ENCODE data around the gene AVPR2. TPM values are rescaled to one million over a fixed set of nuclear protein-coding genes. Genes with fewer than 3 reads are reported as not detected.

AVPR2 gene
- total and polyA plus RNA-seq, 2 donors (not counting 1 experiment from before 2014, with no cell fraction given), result not detected

GRCh38 chrX:153947009-153947769 lies 42.7 kb downstream of the AVPR2 start:
- Histone ChIP-seq H2AFZ (ENCODE audit: low read length) (no peak overlapping the region), H3K4me2 (ENCODE audit: extremely low read depth, insufficient read depth, low read length) (no peak overlapping the region), H4K20me1 (ENCODE audit: control insufficient read depth, extremely low read depth, insufficient read depth, low read length) (no peaks in the 10 kb centered on the region), H3K27ac (ENCODE audit: insufficient read depth, low read length) (no peak overlapping the region), H3K36me3 (ENCODE audit: control insufficient read depth, insufficient read depth, low read length) (peaks cover 15% of the 10 kb centered on the region), H3K27me3 (ENCODE audit: control insufficient read depth, insufficient read depth, low read length) (no peaks in the 10 kb centered on the region), H3K79me2 (ENCODE audit: control insufficient read depth, insufficient read depth, low read length) (no peaks in the 10 kb centered on the region), H3K4me1 (ENCODE audit: control insufficient read depth, extremely low read depth, insufficient read depth, low read length) (no peaks in the 10 kb centered on the region), H3K4me3 (replicated peaks in 1 of 4; ENCODE audit: control extremely low read depth in 1 of 4, insufficient read depth in 1 of 4, low read depth in 3 of 4, low read length in 4 of 4) (no peak overlapping the region), H3K9me3 (ENCODE audit: control insufficient read depth, insufficient read depth, low read depth, low read length) (no peaks in the 10 kb centered on the region), H3K9ac (ENCODE audit: insufficient read depth, low read length) (no peak overlapping the region)
- peak; percentile 63 to 84 for TF ChIP-seq CTCF (conservative IDR thresholded peaks at IDR 0.05 in 1 of 2, IDR thresholded peaks at IDR 0.05 in 1 of 2; ENCODE audit: low read depth in 1 of 2, low read length in 2 of 2)
- no peak for TF ChIP-seq EZH2 (IDR thresholded peaks at IDR 0.05; ENCODE audit: low read length, missing control alignments)
- peak; percentile 62 to 80 for DNase-seq (ENCODE audit: low read depth in 2 of 2)

GRCh38 chrX:153948002-153948466 lies 43.6 kb downstream of the AVPR2 start:
- H3K27ac ChIP-seq (ENCODE audit: insufficient read depth, low read length), result no peak overlapping the region

More at GRCh38 chrX:153948002-153948466, 43.6 kb downstream of the AVPR2 start:
- no peak overlapping the region for H3K4me3 ChIP-seq (replicated peaks in 1 of 4; ENCODE audit: control extremely low read depth in 1 of 4, insufficient read depth in 1 of 4, low read depth in 3 of 4, low read length in 4 of 4)
- no peak for TF ChIP-seq EZH2 (IDR thresholded peaks at IDR 0.05; ENCODE audit: low read length, missing control alignments)
- no peak for TF ChIP-seq CTCF (conservative IDR thresholded peaks at IDR 0.05 in 1 of 2, IDR thresholded peaks at IDR 0.05 in 1 of 2; ENCODE audit: low read depth in 1 of 2, low read length in 2 of 2)
- no peaks in the 10 kb centered on the region for H3K9me3 ChIP-seq (ENCODE audit: control insufficient read depth, insufficient read depth, low read depth, low read length)
- no peaks in the 10 kb centered on the region for H3K4me1 ChIP-seq (ENCODE audit: control insufficient read depth, extremely low read depth, insufficient read depth, low read length)
- no peak for DNase-seq (ENCODE audit: low read depth in 2 of 2)
- peaks cover 19% of the 10 kb centered on the region for H3K36me3 ChIP-seq (ENCODE audit: control insufficient read depth, insufficient read depth, low read length)
- H3K9ac ChIP-seq (ENCODE audit: insufficient read depth, low read length), result no peak overlapping the region
- no peaks in the 10 kb centered on the region for H3K27me3 ChIP-seq (ENCODE audit: control insufficient read depth, insufficient read depth, low read length)
- H4K20me1 ChIP-seq (ENCODE audit: control insufficient read depth, extremely low read depth, insufficient read depth, low read length), result no peaks in the 10 kb centered on the region
- H2AFZ ChIP-seq (ENCODE audit: low read length), result no peak overlapping the region
- no peak overlapping the region for H3K4me2 ChIP-seq (ENCODE audit: extremely low read depth, insufficient read depth, low read length)
- H3K79me2 ChIP-seq (ENCODE audit: control insufficient read depth, insufficient read depth, low read length), result no peaks in the 10 kb centered on the region

Measured in fibroblast of lung (primary cell).